Measurements from ENCODE around the gene VIT. TPM values are rescaled to one million over a fixed set of nuclear protein-coding genes. Genes with fewer than 3 reads are reported as not detected.

The VIT gene
- total RNA-seq, 4 donors from 2014 or later = 21.3 to 42.7 (median 28.9) TPM

DNA sequence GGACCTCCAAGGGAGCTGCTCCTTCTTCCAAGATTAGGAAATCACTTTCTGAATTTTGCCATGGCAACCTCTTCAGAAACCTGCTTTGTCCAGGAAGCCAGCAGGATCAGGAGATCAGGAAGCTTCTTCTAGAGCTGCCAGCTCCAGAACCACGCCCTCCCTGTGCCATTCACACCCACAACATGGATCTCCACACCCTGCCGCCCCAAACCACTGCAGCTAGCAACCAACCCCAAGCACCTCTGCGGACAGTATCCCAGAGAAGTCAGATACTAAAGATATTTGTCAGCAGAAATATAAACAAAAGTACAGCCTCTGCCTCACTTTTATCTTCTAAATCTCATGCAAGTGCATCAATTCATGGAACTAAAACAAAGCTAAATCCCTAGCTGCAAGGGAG lies 106.4 kb downstream of the VIT start:
- 80% methylated on average over 2 of the region's 3 CpGs; no CpG with 5 or more reads in 1 of the 2 donors for WGBS, 2 donors (ENCODE audit: low coverage in 1 of 2)
- ATAC-seq = no peak
- TF ChIP-seq POLR2A (IDR thresholded peaks at IDR 0.05) = no peak
- TF ChIP-seq EP300 (IDR thresholded peaks at IDR 0.05) = no peak
- TF ChIP-seq, protein P1, sequence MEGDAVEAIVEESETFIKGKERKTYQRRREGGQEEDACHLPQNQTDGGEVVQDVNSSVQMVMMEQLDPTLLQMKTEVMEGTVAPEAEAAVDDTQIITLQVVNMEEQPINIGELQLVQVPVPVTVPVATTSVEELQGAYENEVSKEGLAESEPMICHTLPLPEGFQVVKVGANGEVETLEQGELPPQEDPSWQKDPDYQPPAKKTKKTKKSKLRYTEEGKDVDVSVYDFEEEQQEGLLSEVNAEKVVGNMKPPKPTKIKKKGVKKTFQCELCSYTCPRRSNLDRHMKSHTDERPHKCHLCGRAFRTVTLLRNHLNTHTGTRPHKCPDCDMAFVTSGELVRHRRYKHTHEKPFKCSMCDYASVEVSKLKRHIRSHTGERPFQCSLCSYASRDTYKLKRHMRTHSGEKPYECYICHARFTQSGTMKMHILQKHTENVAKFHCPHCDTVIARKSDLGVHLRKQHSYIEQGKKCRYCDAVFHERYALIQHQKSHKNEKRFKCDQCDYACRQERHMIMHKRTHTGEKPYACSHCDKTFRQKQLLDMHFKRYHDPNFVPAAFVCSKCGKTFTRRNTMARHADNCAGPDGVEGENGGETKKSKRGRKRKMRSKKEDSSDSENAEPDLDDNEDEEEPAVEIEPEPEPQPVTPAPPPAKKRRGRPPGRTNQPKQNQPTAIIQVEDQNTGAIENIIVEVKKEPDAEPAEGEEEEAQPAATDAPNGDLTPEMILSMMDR (IDR thresholded peaks at IDR 0.05) = no peak
- no peak for TF ChIP-seq POLR2AphosphoS5 (IDR thresholded peaks at IDR 0.05)
- H3K4me1 ChIP-seq = no peaks in the 10 kb centered on the region
- H3K4me3 ChIP-seq = no peak overlapping the region
- no peaks in the 10 kb centered on the region for H3K36me3 ChIP-seq
- H3K27ac ChIP-seq = no peak overlapping the region
- peaks cover 16% of the 10 kb centered on the region for H3K27me3 ChIP-seq
- H3K9me3 ChIP-seq = peaks cover 0 to 10% (median 0%) of the 10 kb centered on the region in 3 donors

DNA sequence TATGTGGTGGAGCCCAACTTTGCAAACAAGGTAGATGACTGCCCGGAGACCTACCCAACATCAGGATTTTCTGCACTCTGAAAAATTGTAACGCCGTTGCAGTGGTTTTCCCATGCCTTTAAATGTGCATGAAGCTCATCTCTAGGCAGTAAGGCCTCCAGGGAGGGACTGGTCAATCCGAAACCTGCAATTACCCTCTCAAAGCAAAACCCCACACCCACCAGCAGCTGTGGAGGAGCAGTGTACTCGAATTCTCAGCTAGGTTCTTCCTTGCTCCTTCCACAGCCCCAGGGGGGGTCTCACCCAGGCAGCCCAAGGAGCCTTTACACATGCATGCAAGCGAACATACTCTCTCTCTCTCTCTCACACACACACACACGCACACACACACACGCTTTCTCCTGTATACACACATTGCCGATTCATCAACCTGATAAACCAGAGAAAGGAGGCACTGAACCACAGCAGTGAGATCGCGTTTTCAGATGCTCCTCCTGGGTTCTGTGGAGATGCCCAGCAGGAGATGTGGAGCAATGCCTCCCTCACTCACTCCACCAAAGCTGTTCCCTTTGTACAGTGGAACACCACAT lies 109.2 kb downstream of the VIT start:
- Histone ChIP-seq H3K27me3 (no peaks in the 10 kb centered on the region), H3K9me3 (peaks cover 0 to 10% (median 0%) of the 10 kb centered on the region in 3 donors), H3K27ac (no peak overlapping the region), H3K4me3 (no peak overlapping the region), H3K36me3 (no peaks in the 10 kb centered on the region), H3K4me1 (no peaks in the 10 kb centered on the region)
- TF ChIP-seq, protein P1 (IDR thresholded peaks at IDR 0.05) = no peak
- no peak for TF ChIP-seq POLR2A (IDR thresholded peaks at IDR 0.05)
- no peak for TF ChIP-seq POLR2AphosphoS5 (IDR thresholded peaks at IDR 0.05)
- TF ChIP-seq EP300 (IDR thresholded peaks at IDR 0.05) = no peak
- WGBS, 2 donors (ENCODE audit: low coverage in 1 of 2) = 81 to 86% methylated on average over 4 to 7 of the region's 11 CpGs
- no peak for ATAC-seq

DNA sequence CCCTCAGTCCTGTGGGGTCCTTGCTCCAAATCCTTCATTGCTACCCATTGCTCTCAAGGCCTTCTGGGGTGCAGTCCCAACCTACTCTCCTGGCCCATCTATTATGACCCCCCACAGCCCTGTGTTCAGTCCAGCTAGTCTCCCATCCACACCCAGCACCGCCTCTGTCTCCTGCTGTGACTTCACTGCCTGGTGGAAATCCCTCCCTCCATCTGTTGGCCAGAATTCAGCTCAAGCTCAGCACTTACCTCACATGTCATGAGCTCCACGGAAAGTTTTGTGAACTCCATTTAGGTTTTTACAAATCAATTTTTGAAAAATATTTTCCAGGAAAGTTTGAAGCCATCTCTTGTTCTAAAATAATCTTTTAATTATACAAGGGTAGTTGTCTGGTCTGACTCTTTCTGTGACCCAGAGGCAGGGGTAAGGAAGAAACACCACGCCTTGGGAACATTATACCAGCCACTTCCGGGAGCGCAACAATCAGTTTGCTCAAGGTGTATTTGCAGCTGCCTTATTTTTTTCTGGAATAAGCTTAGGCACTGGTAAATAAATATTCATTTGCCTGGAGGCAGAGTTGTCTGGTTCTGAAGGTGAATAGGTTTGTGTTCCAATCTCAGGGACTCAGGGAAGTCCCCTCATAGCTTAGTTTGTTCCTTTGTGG lies 110.8 kb downstream of the VIT start:
- Histone ChIP-seq H3K4me1 (no peaks in the 10 kb centered on the region), H3K36me3 (no peaks in the 10 kb centered on the region), H3K27ac (no peak overlapping the region), H3K9me3 (peaks cover 0 to 10% (median 0%) of the 10 kb centered on the region in 3 donors), H3K4me3 (no peak overlapping the region), H3K27me3 (no peaks in the 10 kb centered on the region)
- WGBS, 2 donors (ENCODE audit: low coverage in 1 of 2) = 75% methylated on average over 5 of the region's 5 CpGs
- TF ChIP-seq EP300 (IDR thresholded peaks at IDR 0.05) = no peak
- TF ChIP-seq, protein P1 (IDR thresholded peaks at IDR 0.05) = no peak
- no peak for TF ChIP-seq POLR2AphosphoS5 (IDR thresholded peaks at IDR 0.05)
- TF ChIP-seq POLR2A (IDR thresholded peaks at IDR 0.05) = no peak
- no peak for ATAC-seq

DNA sequence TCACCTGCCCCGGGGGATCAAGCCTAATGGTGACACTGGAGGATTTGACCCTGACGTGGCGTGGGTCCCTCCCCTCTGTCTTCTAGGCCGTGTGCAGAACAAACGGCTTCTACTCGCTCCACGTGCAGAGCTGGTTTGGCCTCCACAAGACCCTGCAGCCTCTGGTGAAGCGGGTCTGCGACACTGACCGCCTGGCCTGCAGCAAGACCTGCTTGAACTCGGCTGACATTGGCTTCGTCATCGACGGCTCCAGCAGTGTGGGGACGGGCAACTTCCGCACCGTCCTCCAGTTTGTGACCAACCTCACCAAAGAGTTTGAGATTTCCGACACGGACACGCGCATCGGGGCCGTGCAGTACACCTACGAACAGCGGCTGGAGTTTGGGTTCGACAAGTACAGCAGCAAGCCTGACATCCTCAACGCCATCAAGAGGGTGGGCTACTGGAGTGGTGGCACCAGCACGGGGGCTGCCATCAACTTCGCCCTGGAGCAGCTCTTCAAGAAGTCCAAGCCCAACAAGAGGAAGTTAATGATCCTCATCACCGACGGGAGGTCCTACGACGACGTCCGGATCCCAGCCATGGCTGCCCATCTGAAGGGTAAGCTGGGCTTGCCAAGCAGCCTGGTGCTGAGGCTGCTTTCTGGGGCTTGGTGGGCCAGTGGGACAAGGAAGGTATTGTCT lies 112.0 kb downstream of the VIT start:
- no peak overlapping the region for H3K4me3 ChIP-seq
- no peak overlapping the region for H3K27ac ChIP-seq
- no peaks in the 10 kb centered on the region for H3K4me1 ChIP-seq
- 91 to 97% methylated on average over 9 to 10 of the region's 35 CpGs for whole genome bisulfite sequencing, 2 donors (ENCODE audit: low coverage in 1 of 2)
- H3K27me3 ChIP-seq = no peaks in the 10 kb centered on the region
- no peak for ATAC-seq
- H3K36me3 ChIP-seq = no peaks in the 10 kb centered on the region
- TF ChIP-seq POLR2AphosphoS5 (IDR thresholded peaks at IDR 0.05) (no peak), POLR2A (IDR thresholded peaks at IDR 0.05) (no peak), EP300 (IDR thresholded peaks at IDR 0.05) (no peak)
- TF ChIP-seq, protein P1 (IDR thresholded peaks at IDR 0.05) = no peak
- H3K9me3 ChIP-seq = peaks cover 0 to under 1% (median 0%) of the 10 kb centered on the region in 3 donors
